Ascending aorta (tissue), 2 donors: ENCODE data around the gene LDLRAD4. TPM values are rescaled to one million over a fixed set of nuclear protein-coding genes. Genes with fewer than 3 reads are reported as not detected.

Source experiments
- DNase-seq, 2 donors: peaks; one replicate each; pipeline ENCODE4 v3.0.0-alpha.2; 2019; ENCODE audit warnings: low spot score in 2 of 2
- H3K27ac ChIP-seq, 2 donors: fragments of 200-600 bp; sonication (generic); one replicate each; pipeline ENCODE4 v1.5.1; 2016 to 2017; ENCODE audit warnings: mild to moderate bottlenecking in 1 of 2
- H3K27me3 ChIP-seq: fragments of 200-600 bp; sonication (generic); one replicate; pipeline ENCODE4 v1.5.1; 2017
- H3K36me3 ChIP-seq, 2 donors: fragments of 200-600 bp; sonication (generic); one replicate each; pipeline ENCODE4 v1.5.1; 2016
- H3K4me1 ChIP-seq, 2 donors: fragments of 200-600 bp; sonication (generic); one replicate each; pipeline ENCODE4 v1.5.1; 2016 to 2017; ENCODE audit warnings: mild to moderate bottlenecking in 1 of 2
- H3K4me3 ChIP-seq, 2 donors: fragments of 200-600 bp; sonication (generic); one replicate each; pipeline ENCODE4 v1.5.1; 2016 to 2017; ENCODE audit warnings: mild to moderate bottlenecking in 1 of 2
- H3K9me3 ChIP-seq, 2 donors: fragments of 200-600 bp; sonication (generic); one replicate each; pipeline ENCODE4 v1.5.1; 2016
- CTCF ChIP-seq, 3 experiments: fragments of 200-600 bp in 2 of 3; fragments of 450-650 bp in 1 of 3; sonication (generic) in 2 of 3; IDR thresholded peaks; one replicate each; pipeline ENCODE4 v1.5.1; 2016 to 2019; ENCODE audit warnings: antibody characterized with exemption in 3 of 3, mild to moderate bottlenecking in 1 of 3, moderate library complexity in 1 of 3
- intact Hi-C: fragments of 100-400 bp; cut with DNase I; formaldehyde crosslinking; loops from one replicate; pipeline ENCODE4 v1.15.1; 2023
- total RNA-seq: library from RNA; depleted of rRNA; stranded (reverse); fragments of >200 nt; gene quantifications from one replicate; pipeline ENCODE4 v1.1.0, GENCODE V29; 2016

The LDLRAD4 gene
- total RNA-seq, 1 donor from 2014 or later, result 21.0 TPM

- no peak for DNase-seq
- Histone ChIP-seq H3K4me1 (peaks cover 0 to 24% of the 10 kb centered on the region in 2 donors), H3K27ac (peak overlapping the region in 1 of 2 donors; percentile 21), H3K36me3 (peaks cover 0 to 10% of the 10 kb centered on the region in 2 donors), H3K9me3 (no peaks in the 10 kb centered on the region), H3K27me3 (no peaks in the 10 kb centered on the region), H3K4me3 (no peak overlapping the region)
- no peak for TF ChIP-seq CTCF (IDR thresholded peaks at IDR 0.05)
- intact Hi-C loops, result no loop called here
These were observed 222.0 kb downstream of the LDLRAD4 start for GRCh38 chr18:13440277-13441248.

DNA sequence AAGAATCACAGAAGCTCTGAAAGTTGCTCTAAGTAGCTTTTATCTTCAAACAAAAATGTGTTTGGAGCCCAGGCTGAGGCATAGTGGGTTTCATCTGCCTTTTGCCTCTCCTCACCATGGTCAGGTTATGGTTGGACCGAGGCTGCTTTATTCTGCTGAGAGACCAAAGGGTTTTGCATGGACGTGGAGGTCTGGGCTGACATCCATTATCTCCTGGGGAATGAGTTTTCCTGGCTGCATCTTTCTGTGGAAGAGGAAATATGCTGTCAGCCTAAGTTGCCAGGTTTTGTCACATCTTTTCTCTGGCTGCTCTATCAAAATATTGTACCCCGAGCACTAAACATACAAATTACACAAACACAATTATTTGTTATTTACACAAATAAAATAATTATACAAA lies 223.2 kb downstream of the LDLRAD4 start:
- H3K4me3 ChIP-seq, result no peak overlapping the region
- H3K9me3 ChIP-seq, result no peaks in the 10 kb centered on the region
- H3K27ac ChIP-seq, result peak overlapping the region in 1 of 2 donors; percentile 21
- no peaks in the 10 kb centered on the region for H3K27me3 ChIP-seq
- peaks cover 0 to 21% of the 10 kb centered on the region in 2 donors for H3K4me1 ChIP-seq
- peaks cover 0 to 10% of the 10 kb centered on the region in 2 donors for H3K36me3 ChIP-seq
- no peak for DNase-seq
- intact Hi-C loops, result no loop called here
- TF ChIP-seq CTCF (IDR thresholded peaks at IDR 0.05), result no peak

GRCh38 chr18:13442451-13442850 lies 223.9 kb downstream of the LDLRAD4 start:
- Histone ChIP-seq H3K36me3 (peaks cover 0 to 10% of the 10 kb centered on the region in 2 donors), H3K4me3 (no peak overlapping the region), H3K27ac (no peak overlapping the region), H3K4me1 (peaks cover 0 to 20% of the 10 kb centered on the region in 2 donors), H3K9me3 (no peaks in the 10 kb centered on the region), H3K27me3 (no peaks in the 10 kb centered on the region)
- no peak for DNase-seq
- TF ChIP-seq CTCF (IDR thresholded peaks at IDR 0.05), result no peak
- intact Hi-C loops, result no loop called here

- no peak for TF ChIP-seq CTCF (IDR thresholded peaks at IDR 0.05)
- Histone ChIP-seq H3K27me3 (no peaks in the 10 kb centered on the region), H3K4me3 (no peak overlapping the region), H3K36me3 (peaks cover 0 to 10% of the 10 kb centered on the region in 2 donors), H3K27ac (no peak overlapping the region), H3K9me3 (no peaks in the 10 kb centered on the region), H3K4me1 (peaks cover 0 to 20% of the 10 kb centered on the region in 2 donors)
- intact Hi-C loops, result no loop called here
- DNase-seq, result no peak
These were observed 225.0 kb downstream of the LDLRAD4 start for GRCh38 chr18:13443552-13443951.

GRCh38 chr18:13444430-13445240 lies 226.1 kb downstream of the LDLRAD4 start:
- no peaks in the 10 kb centered on the region for H3K27me3 ChIP-seq
- H3K4me3 ChIP-seq, result no peak overlapping the region
- no peaks in the 10 kb centered on the region for H3K9me3 ChIP-seq
- no peak for DNase-seq
- no peak overlapping the region for H3K27ac ChIP-seq
- TF ChIP-seq CTCF (IDR thresholded peaks at IDR 0.05), result no peak
- peaks cover 0 to 10% of the 10 kb centered on the region in 2 donors for H3K36me3 ChIP-seq
- peaks cover 0 to 18% of the 10 kb centered on the region in 2 donors for H3K4me1 ChIP-seq
- intact Hi-C loops, result no loop called here
